GM19239 (cell line): ENCODE results near the gene MYT1.
"Not testable (repeated sequence)": the region's sequence is repeated elsewhere in the genome, so short reads cannot be mapped to it uniquely, and the experiment has no call there.

Source experiments
- DNase-seq: peaks from one replicate; pipeline ENCODE4 v3.0.0; 2011; ENCODE audit warnings: low spot score; ENCODE audit not compliant: insufficient read length
- FAIRE-seq: peaks from 2 replicates; lab custom pipeline; 2011; peaks lifted over from hg19 to GRCh38; lab: Jason Lieb, UNC

MYT1 gene

GRCh38 chr20:64164123-64164836 is at the start of gene MYT1:
Gene MYT1, plus strand, starts transcription at chr20:64164452. Its CDS starts 34,410 bp downstream, at chr20:64198862.
- FAIRE-seq (no peak), DNase-seq (no peak)

GRCh38 chr20:64115171-64115911 is 48.9 kb upstream of the MYT1 start:
- no peak for FAIRE-seq
- DNase-seq, result no peak

GRCh38 chr20:64116016-64116415 is 48.2 kb upstream of the MYT1 start:
- no peak for FAIRE-seq
- no peak for DNase-seq

GRCh38 chr20:64116541-64117431 is 47.5 kb upstream of the MYT1 start:
- DNase-seq (no peak), FAIRE-seq (no peak)

GRCh38 chr20:64117432-64117777 is 46.8 kb upstream of the MYT1 start:
- FAIRE-seq, DNase-seq: not testable (repeated sequence)

GRCh38 chr20:64119301-64119680 is 45.0 kb upstream of the MYT1 start:
- no peak for FAIRE-seq
- no peak for DNase-seq

- no peak for DNase-seq
Observed at GRCh38 chr20:64119681-64120341, 44.4 kb upstream of the MYT1 start.

GRCh38 chr20:64121586-64121985 is 42.7 kb upstream of the MYT1 start:
- no peak for FAIRE-seq
- no peak for DNase-seq

More at GRCh38 chr20:64119681-64120341, 44.4 kb upstream of the MYT1 start:
- FAIRE-seq, result no peak

GRCh38 chr20:64122927-64123326 is 41.3 kb upstream of the MYT1 start:
- FAIRE-seq, DNase-seq: not testable (repeated sequence)

GRCh38 chr20:64123517-64123916 is 40.7 kb upstream of the MYT1 start:
- FAIRE-seq, DNase-seq: not testable (repeated sequence)

GRCh38 chr20:64129146-64129782 is 35.0 kb upstream of the MYT1 start:
- DNase-seq (no peak), FAIRE-seq (no peak)

GRCh38 chr20:64130271-64130670 is 34.0 kb upstream of the MYT1 start:
- DNase-seq (no peak), FAIRE-seq (no peak)

- FAIRE-seq (no peak), DNase-seq (no peak)
Observed at GRCh38 chr20:64130876-64131275, 33.4 kb upstream of the MYT1 start.

- no peak for FAIRE-seq
- DNase-seq, result no peak
Observed at GRCh38 chr20:64131406-64131805, 32.8 kb upstream of the MYT1 start.

GRCh38 chr20:64133951-64134407 is 30.3 kb upstream of the MYT1 start:
- DNase-seq (no peak), FAIRE-seq (no peak)

- DNase-seq, FAIRE-seq: not testable (repeated sequence)
Observed at GRCh38 chr20:64134744-64135143, 29.5 kb upstream of the MYT1 start.

- FAIRE-seq (no peak), DNase-seq (no peak)
Observed at GRCh38 chr20:64136004-64136710, 28.1 kb upstream of the MYT1 start.

- FAIRE-seq, result no peak
- DNase-seq, result no peak
Observed at GRCh38 chr20:64137598-64138031, 26.6 kb upstream of the MYT1 start.

- DNase-seq (no peak), FAIRE-seq (no peak)
Observed at GRCh38 chr20:64138276-64138815, 25.9 kb upstream of the MYT1 start.
